COLO668 (cell line): Measurements from ENCODE around the gene LTC4S.

Experiments used
- DNase-seq: peaks from one replicate; lab custom pipeline; 2025; ENCODE audit not compliant: unreplicated experiment; lab: John Stamatoyannopoulos, UW

Gene LTC4S

DNA sequence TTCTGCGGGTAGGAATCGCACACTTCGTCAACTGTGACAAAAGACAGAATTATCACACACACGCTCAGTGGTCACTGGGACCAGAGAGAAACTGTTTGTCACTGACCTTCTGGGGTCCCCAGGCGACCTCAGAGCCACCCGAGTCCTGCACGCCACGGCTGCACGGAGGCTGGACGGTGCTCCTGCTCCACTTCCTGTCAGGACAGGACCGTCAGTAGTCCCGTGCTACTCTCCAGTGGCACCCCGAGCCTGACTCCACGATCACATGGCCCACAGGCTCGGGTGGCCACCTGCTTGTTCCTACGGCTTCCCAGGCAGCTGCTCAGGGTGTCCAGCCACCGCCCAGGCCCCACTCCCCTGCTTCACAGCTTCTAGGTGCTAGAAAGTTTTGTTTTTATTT is 47.0 kb downstream of the LTC4S start:
- no peak for DNase-seq

- no peak for DNase-seq
Observed at GRCh38 chr5:179841621-179842020, 47.8 kb downstream of the LTC4S start.
